ENCODE results near the gene DTWD1. TPM values are rescaled to one million over a fixed set of nuclear protein-coding genes. Genes with fewer than 3 reads are reported as not detected.

The DTWD1 gene
- total RNA-seq, 1 experiment from 2014 or later, result 32.5 TPM

- TF ChIP-seq ETV6 (CRISPR knock-in tag; IDR thresholded peaks at IDR 0.05) (no peak), NFYB (CRISPR knock-in tag; conservative IDR thresholded peaks at IDR 0.05; ENCODE audit: low read depth) (no peak), ZNF423 (CRISPR knock-in tag; IDR thresholded peaks at IDR 0.05) (no peak), GTF2I (CRISPR knock-in tag; conservative IDR thresholded peaks at IDR 0.05) (no peak), SMAD4 (CRISPR knock-in tag; IDR thresholded peaks at IDR 0.05) (no peak), HMGA2 (CRISPR knock-in tag; IDR thresholded peaks at IDR 0.05) (no peak), FOXP4 (CRISPR knock-in tag; IDR thresholded peaks at IDR 0.05) (no peak), GRHL2 (CRISPR knock-in tag; IDR thresholded peaks at IDR 0.05; ENCODE audit: insufficient replicate concordance, severe bottlenecking) (no peak), ZNF416 (CRISPR knock-in tag; IDR thresholded peaks at IDR 0.05) (no peak), ESRRA (CRISPR knock-in tag; IDR thresholded peaks at IDR 0.05; ENCODE audit: borderline replicate concordance) (no peak), OVOL2 (CRISPR knock-in tag; IDR thresholded peaks at IDR 0.05; ENCODE audit: borderline replicate concordance) (no peak), ZNF425 (CRISPR knock-in tag; conservative IDR thresholded peaks at IDR 0.05) (no peak)
- TF ChIP-seq, protein P1, sequence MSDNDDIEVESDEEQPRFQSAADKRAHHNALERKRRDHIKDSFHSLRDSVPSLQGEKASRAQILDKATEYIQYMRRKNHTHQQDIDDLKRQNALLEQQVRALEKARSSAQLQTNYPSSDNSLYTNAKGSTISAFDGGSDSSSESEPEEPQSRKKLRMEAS (CRISPR knock-in tag; IDR thresholded peaks at IDR 0.05), result no peak
- TF ChIP-seq, protein P2, sequence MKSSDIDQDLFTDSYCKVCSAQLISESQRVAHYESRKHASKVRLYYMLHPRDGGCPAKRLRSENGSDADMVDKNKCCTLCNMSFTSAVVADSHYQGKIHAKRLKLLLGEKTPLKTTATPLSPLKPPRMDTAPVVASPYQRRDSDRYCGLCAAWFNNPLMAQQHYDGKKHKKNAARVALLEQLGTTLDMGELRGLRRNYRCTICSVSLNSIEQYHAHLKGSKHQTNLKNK (CRISPR knock-in tag; IDR thresholded peaks at IDR 0.05), result no peak
- H3K27me3 Mint-ChIP-seq (ENCODE audit: low read depth), result no peaks in the 10 kb centered on the region; the same call in 1 of the 2 replicates
- H3K27ac Mint-ChIP-seq, result no peak overlapping the region
- no peak for ATAC-seq
- no peaks in the 10 kb centered on the region for H3K4me1 Mint-ChIP-seq
- no peak for DNase-seq (ENCODE audit: low spot score)
- peaks cover 43% of the 10 kb centered on the region for H3K9me3 Mint-ChIP-seq
- CTCF ChIA-PET, result no interaction called here
- POLR2A ChIA-PET, result no interaction called here
- H3K4me3 Mint-ChIP-seq, result no peak overlapping the region
- peaks cover 26% of the 10 kb centered on the region for H3K36me3 Mint-ChIP-seq
Measured at GRCh38 chr15:49650676-49651075, 29.8 kb downstream of the DTWD1 start.

- Mint-ChIP-seq H3K36me3 (peaks cover 30% of the 10 kb centered on the region), H3K4me1 (no peaks in the 10 kb centered on the region), H3K4me3 (no peak overlapping the region), H3K27me3 (ENCODE audit: low read depth) (no peaks in the 10 kb centered on the region; the same call in 1 of the 2 replicates), H3K9me3 (peaks cover 56% of the 10 kb centered on the region), H3K27ac (no peak overlapping the region)
- POLR2A ChIA-PET, result no interaction called here
- no peak for ATAC-seq
- CTCF ChIA-PET, result interaction anchor here (0.6 kb wide), 1 partner anchor 247 kb away, joined by 4 read pairs; no protein-coding TSS in a partner anchor
- no peak for DNase-seq (ENCODE audit: low spot score)
- TF ChIP-seq MXD4 (CRISPR knock-in tag; IDR thresholded peaks at IDR 0.05; ENCODE audit: borderline replicate concordance), result no peak
- TF ChIP-seq, protein P3, sequence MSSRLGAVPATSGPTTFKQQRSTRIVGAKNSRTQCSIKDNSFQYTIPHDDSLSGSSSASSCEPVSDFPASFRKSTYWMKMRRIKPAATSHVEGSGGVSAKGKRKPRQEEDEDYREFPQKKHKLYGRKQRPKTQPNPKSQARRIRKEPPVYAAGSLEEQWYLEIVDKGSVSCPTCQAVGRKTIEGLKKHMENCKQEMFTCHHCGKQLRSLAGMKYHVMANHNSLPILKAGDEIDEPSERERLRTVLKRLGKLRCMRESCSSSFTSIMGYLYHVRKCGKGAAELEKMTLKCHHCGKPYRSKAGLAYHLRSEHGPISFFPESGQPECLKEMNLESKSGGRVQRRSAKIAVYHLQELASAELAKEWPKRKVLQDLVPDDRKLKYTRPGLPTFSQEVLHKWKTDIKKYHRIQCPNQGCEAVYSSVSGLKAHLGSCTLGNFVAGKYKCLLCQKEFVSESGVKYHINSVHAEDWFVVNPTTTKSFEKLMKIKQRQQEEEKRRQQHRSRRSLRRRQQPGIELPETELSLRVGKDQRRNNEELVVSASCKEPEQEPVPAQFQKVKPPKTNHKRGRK (CRISPR knock-in tag; IDR thresholded peaks at IDR 0.05; ENCODE audit: borderline replicate concordance), result no peak
- TF ChIP-seq, protein P2 (CRISPR knock-in tag; IDR thresholded peaks at IDR 0.05), result no peak
- no peak for TF ChIP-seq RELA (CRISPR knock-in tag; IDR thresholded peaks at IDR 0.05; ENCODE audit: borderline replicate concordance)
- no peak for TF ChIP-seq FOXJ3 (CRISPR knock-in tag; IDR thresholded peaks at IDR 0.05; ENCODE audit: borderline replicate concordance)
- no peak for TF ChIP-seq ATF1 (CRISPR knock-in tag; IDR thresholded peaks at IDR 0.05)
- no peak for TF ChIP-seq ATF3 (CRISPR knock-in tag; conservative IDR thresholded peaks at IDR 0.05)
- TF ChIP-seq, protein P4, sequence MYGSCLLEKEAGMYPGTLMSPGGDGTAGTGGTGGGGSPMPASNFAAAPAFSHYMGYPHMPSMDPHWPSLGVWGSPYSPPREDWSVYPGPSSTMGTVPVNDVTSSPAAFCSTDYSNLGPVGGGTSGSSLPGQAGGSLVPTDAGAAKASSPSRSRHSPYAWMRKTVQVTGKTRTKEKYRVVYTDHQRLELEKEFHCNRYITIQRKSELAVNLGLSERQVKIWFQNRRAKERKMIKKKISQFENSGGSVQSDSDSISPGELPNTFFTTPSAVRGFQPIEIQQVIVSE (CRISPR knock-in tag; IDR thresholded peaks at IDR 0.05; ENCODE audit: borderline replicate concordance), result no peak
- no peak for TF ChIP-seq ESRRA (CRISPR knock-in tag; IDR thresholded peaks at IDR 0.05; ENCODE audit: borderline replicate concordance)
- TF ChIP-seq JAZF1 (CRISPR knock-in tag; IDR thresholded peaks at IDR 0.05), result no peak
- no peak for TF ChIP-seq CREM (CRISPR knock-in tag; IDR thresholded peaks at IDR 0.05)
- TF ChIP-seq USF2 (CRISPR knock-in tag; IDR thresholded peaks at IDR 0.05), result no peak
- TF ChIP-seq, protein P5, sequence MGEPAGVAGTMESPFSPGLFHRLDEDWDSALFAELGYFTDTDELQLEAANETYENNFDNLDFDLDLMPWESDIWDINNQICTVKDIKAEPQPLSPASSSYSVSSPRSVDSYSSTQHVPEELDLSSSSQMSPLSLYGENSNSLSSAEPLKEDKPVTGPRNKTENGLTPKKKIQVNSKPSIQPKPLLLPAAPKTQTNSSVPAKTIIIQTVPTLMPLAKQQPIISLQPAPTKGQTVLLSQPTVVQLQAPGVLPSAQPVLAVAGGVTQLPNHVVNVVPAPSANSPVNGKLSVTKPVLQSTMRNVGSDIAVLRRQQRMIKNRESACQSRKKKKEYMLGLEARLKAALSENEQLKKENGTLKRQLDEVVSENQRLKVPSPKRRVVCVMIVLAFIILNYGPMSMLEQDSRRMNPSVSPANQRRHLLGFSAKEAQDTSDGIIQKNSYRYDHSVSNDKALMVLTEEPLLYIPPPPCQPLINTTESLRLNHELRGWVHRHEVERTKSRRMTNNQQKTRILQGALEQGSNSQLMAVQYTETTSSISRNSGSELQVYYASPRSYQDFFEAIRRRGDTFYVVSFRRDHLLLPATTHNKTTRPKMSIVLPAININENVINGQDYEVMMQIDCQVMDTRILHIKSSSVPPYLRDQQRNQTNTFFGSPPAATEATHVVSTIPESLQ (CRISPR knock-in tag; IDR thresholded peaks at IDR 0.05), result no peak
Measured at GRCh38 chr15:49652922-49653321, 32.1 kb downstream of the DTWD1 start.

Data from WTC11 (cell line).